GM21576 (cell line): Measurements from ENCODE around the gene PI4KA.

Experiments
- ATAC-seq: cut with Tn5 transposase; IDR thresholded peaks from one replicate; pipeline ENCODE4 v1.9.1; 2021; ENCODE audit warnings: mild to moderate bottlenecking, moderate library complexity; ENCODE audit not compliant: unreplicated experiment

PI4KA gene

GRCh38 chr22:20794650-20795413 is 63.8 kb downstream of the PI4KA start:
- no peak for ATAC-seq

- no peak for ATAC-seq
Observed at GRCh38 chr22:20793748-20794649, 64.6 kb downstream of the PI4KA start.

GRCh38 chr22:20792966-20793728 is 65.5 kb downstream of the PI4KA start:
- ATAC-seq: no peak

DNA sequence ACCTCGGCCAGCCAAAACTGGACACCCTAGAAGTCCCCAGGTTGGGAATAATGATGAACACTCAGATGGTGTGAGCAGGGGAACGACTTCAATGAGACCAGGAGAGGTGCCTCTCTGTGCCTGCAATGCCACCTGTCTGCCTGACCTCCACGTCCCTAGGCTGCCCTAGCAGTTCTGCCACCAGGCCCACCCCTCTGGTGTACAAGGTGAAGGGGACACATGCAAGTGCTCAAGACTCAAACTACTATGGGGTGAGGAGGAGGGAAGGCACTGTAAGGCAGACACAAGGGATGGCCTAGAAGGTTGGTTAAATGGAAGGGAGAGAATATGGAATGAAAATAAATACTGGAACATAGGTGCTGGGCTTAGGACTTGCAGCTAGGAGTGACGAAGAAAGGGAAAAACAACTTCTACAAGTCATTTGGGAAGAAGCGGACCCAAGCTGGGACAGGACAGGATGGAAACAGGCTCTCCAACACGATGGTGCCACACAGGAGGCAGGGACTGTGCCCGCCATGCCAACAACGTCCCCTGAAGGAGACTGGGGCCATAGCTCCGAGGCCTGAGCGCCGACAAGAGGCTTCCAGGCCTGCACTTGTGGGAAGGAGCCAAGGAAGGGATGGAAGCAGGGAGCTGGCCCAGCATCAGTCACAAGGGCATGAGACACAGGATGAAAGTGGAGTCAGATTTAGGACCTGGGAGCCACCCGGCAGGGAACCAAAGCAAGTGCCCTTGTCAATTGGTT is 66.2 kb downstream of the PI4KA start:
- ATAC-seq: no peak

- ATAC-seq: no peak
Observed at GRCh38 chr22:20788627-20789344, 69.8 kb downstream of the PI4KA start.

GRCh38 chr22:20787746-20788626 is 70.6 kb downstream of the PI4KA start:
- no peak for ATAC-seq

DNA sequence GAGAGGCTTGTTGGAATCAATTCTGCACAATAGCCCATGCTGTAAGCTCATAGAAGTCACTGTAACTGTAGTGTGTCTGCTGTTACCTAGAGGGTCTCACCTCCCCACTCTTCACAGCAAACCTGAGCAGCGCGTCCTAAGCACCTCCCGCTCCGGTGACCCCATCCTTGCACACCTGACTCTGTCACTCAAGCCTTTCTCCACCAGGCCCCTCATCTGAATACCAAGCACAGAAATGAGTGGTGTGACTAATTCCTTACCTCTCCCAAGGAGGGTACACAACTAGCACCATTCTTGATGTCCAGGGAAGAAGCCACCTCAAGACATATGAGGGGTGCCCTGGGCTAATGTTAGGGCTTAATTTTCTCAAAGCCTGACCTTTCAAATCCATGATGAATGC is 71.4 kb downstream of the PI4KA start:
- ATAC-seq: no peak

GRCh38 chr22:20786536-20786979 is 72.1 kb downstream of the PI4KA start:
- ATAC-seq: no peak

DNA sequence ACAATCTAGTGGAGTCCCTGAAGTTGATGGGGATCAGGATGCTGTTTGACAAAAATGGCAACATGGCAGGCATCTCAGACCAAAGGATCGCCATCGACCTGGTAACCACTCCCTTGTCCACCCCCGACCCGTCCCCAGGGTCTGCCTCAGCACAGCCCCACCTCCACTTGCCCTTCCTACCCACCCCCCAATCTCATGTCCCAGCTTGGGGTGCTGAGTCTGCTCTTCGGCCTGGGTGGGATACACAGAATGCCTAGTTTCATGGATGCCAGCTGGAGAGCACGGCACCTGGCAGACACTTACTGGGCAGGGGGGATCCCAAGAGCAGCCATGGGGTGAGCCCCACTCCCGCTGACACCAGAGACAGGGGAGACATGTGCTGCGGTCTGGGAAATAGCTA is 72.6 kb downstream of the PI4KA start:
- ATAC-seq: no peak

- ATAC-seq: no peak
Observed at GRCh38 chr22:20785415-20785814, 73.2 kb downstream of the PI4KA start.

GRCh38 chr22:20783844-20784723 is 74.5 kb downstream of the PI4KA start:
- no peak for ATAC-seq

GRCh38 chr22:20783300-20783673 is 75.3 kb downstream of the PI4KA start:
- ATAC-seq: no peak

GRCh38 chr22:20782596-20783299 is 75.9 kb downstream of the PI4KA start:
- ATAC-seq: no peak

DNA sequence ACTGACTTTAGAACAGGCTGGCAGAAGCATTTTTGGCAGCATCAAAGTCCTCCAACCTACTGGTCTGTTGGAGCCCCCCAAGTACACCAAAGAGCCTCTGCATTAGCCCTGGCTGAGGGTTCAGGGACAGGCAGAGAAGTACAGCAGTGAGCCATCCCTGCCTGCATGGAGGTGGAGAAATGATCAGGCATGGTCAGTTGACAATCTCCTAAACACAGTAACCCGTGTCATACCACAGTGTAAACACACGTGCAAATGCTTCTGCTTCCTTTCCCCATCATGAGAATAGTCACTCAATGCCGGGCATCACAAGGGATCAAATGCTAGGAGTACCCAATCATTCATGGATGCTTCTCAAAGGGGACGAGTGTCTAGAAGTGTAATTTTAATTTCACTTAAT is 76.5 kb downstream of the PI4KA start:
- ATAC-seq: no peak

- no peak for ATAC-seq
Observed at GRCh38 chr22:20781272-20781990, 77.2 kb downstream of the PI4KA start.

DNA sequence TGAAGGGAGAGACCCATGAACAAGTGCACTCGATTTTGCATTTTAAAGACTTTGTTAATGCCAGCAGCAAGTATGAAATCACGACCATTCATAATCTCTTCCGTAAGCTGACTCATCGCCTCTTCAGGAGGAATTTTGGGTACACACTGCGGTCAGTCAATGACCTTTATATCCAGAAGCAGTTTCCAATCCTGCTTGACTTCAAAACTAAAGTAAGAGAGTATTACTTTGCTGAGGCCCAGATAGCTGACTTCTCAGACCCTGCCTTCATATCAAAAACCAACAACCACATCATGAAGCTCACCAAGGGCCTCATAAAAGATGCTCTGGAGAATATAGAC is 78.8 kb downstream of the PI4KA start:
- no peak for ATAC-seq
